Astrocyte (in vitro differentiated cells and primary cell): ENCODE data around the gene CCSER1. TPM values are rescaled to one million over a fixed set of nuclear protein-coding genes. Genes with fewer than 3 reads are reported as not detected.

ENCODE experiments used
- DNase-seq: peaks from one replicate; pipeline ENCODE4 v3.0.0-alpha.2; 2010; ENCODE audit warnings: low read depth
- FAIRE-seq: peaks from 2 replicates; lab custom pipeline; 2011; peaks lifted over from hg19 to GRCh38; lab: Jason Lieb, UNC
- H2AFZ ChIP-seq: 2 replicates; pipeline ENCODE4 v1.6.0; 2012; ENCODE audit warnings: low read depth, low read length, inconsistent platforms
- H3K27ac ChIP-seq: 2 replicates; pipeline ENCODE4 v1.5.1; 2011; ENCODE audit warnings: low read depth, low read length, inconsistent platforms
- H3K27me3 ChIP-seq: 2 replicates; pipeline ENCODE4 v1.6.0; 2011; ENCODE audit warnings: low read length, inconsistent platforms; ENCODE audit not compliant: insufficient read depth
- H3K36me3 ChIP-seq: 2 replicates; pipeline ENCODE4 v1.5.1; 2011; ENCODE audit warnings: low read length, inconsistent platforms; ENCODE audit not compliant: insufficient read depth
- H3K4me1 ChIP-seq: 2 replicates; pipeline ENCODE4 v1.5.1; 2011; ENCODE audit warnings: low read length, inconsistent platforms; ENCODE audit not compliant: insufficient read depth
- H3K4me2 ChIP-seq: 2 replicates; pipeline ENCODE4 v1.6.0; 2012; ENCODE audit warnings: low read length, inconsistent platforms
- H3K4me3 ChIP-seq: 2 replicates; pipeline ENCODE4 v1.5.1; 2011; ENCODE audit warnings: low read depth, mild to moderate bottlenecking, low read length, inconsistent platforms; ENCODE audit not compliant: insufficient read depth
- H3K79me2 ChIP-seq: 2 replicates; pipeline ENCODE4 v1.6.0; 2012; ENCODE audit warnings: mild to moderate bottlenecking, low read length, inconsistent platforms; ENCODE audit not compliant: insufficient read depth
- H3K9ac ChIP-seq: 2 replicates; pipeline ENCODE4 v1.6.0; 2012; ENCODE audit warnings: mild to moderate bottlenecking, low read length, inconsistent platforms
- H3K9me3 ChIP-seq: 2 replicates; pipeline ENCODE4 v1.5.1; 2012; ENCODE audit warnings: low read depth, mild to moderate bottlenecking, low read length, inconsistent platforms; ENCODE audit not compliant: insufficient read depth
- H4K20me1 ChIP-seq: 2 replicates; pipeline ENCODE4 v1.6.0; 2012; ENCODE audit warnings: low read length, inconsistent platforms; ENCODE audit not compliant: insufficient read depth
- H3K27ac Mint-ChIP-seq: one replicate; pipeline ENCODE4 v1.8.0; 2021; ENCODE audit warnings: mild to moderate bottlenecking, mixed read lengths; ENCODE audit not compliant: unreplicated experiment
- H3K27me3 Mint-ChIP-seq: one replicate; pipeline ENCODE4 v1.8.0; 2021; ENCODE audit warnings: low read depth, mixed read lengths; ENCODE audit not compliant: unreplicated experiment
- H3K36me3 Mint-ChIP-seq: one replicate; pipeline ENCODE4 v1.8.0; 2021; ENCODE audit warnings: low read depth, mixed read lengths; ENCODE audit not compliant: unreplicated experiment
- H3K4me1 Mint-ChIP-seq: one replicate; pipeline ENCODE4 v1.8.0; 2021; ENCODE audit warnings: low read depth, mixed read lengths; ENCODE audit not compliant: unreplicated experiment
- H3K4me3 Mint-ChIP-seq: one replicate; pipeline ENCODE4 v1.8.0; 2021; ENCODE audit warnings: mild to moderate bottlenecking, moderate library complexity, mixed read lengths; ENCODE audit not compliant: unreplicated experiment
- H3K9me3 Mint-ChIP-seq: one replicate; pipeline ENCODE4 v1.8.0; 2021; ENCODE audit warnings: mild to moderate bottlenecking, mixed read lengths; ENCODE audit not compliant: unreplicated experiment
- CTCF ChIP-seq: IDR thresholded peaks from 2 replicates; pipeline ENCODE4 v1.5.1; 2011; ENCODE audit warnings: low read depth, mild to moderate bottlenecking, inconsistent platforms, low read length, moderate library complexity; ENCODE audit not compliant: insufficient read depth
- EZH2 ChIP-seq: IDR thresholded peaks from 2 replicates; pipeline ENCODE4 v1.6.1; 2012; ENCODE audit warnings: mild to moderate bottlenecking, low read length, inconsistent platforms; ENCODE audit not compliant: insufficient read depth
- total RNA-seq: library from RNA; stranded (reverse); gene quantifications from 2 replicates; pipeline ENCODE4 v1.2.1, GENCODE V29; 2021

The CCSER1 gene
- total RNA-seq, 1 donor from 2014 or later: 2.2 TPM

GRCh38 chr4:91298824-91299223 is 1171.6 kb downstream of the CCSER1 start:
- Histone ChIP-seq H3K79me2 (no peaks in the 10 kb centered on the region), H3K4me3 (no peak overlapping the region), H3K4me2 (no peak overlapping the region), H3K36me3 (no peaks in the 10 kb centered on the region), H4K20me1 (no peaks in the 10 kb centered on the region), H2AFZ (no peak overlapping the region), H3K4me1 (no peaks in the 10 kb centered on the region), H3K9me3 (no peaks in the 10 kb centered on the region), H3K27ac (no peak overlapping the region), H3K27me3 (no peaks in the 10 kb centered on the region), H3K9ac (no peak overlapping the region)
- no peaks in the 10 kb centered on the region for H3K36me3 Mint-ChIP-seq
- H3K9me3 Mint-ChIP-seq: no peaks in the 10 kb centered on the region
- no peaks in the 10 kb centered on the region for H3K27me3 Mint-ChIP-seq
- no peak overlapping the region for H3K4me3 Mint-ChIP-seq
- TF ChIP-seq EZH2: no peak
- no peaks in the 10 kb centered on the region for H3K4me1 Mint-ChIP-seq
- DNase-seq: no peak
- H3K27ac Mint-ChIP-seq: no peak overlapping the region
- no peak for FAIRE-seq

GRCh38 chr4:91302120-91302519 is 1174.9 kb downstream of the CCSER1 start:
- Histone ChIP-seq H3K9me3 (no peaks in the 10 kb centered on the region), H3K4me3 (no peak overlapping the region), H3K79me2 (no peaks in the 10 kb centered on the region), H3K4me2 (no peak overlapping the region), H4K20me1 (no peaks in the 10 kb centered on the region), H3K36me3 (no peaks in the 10 kb centered on the region), H2AFZ (no peak overlapping the region), H3K27me3 (no peaks in the 10 kb centered on the region), H3K4me1 (no peaks in the 10 kb centered on the region), H3K9ac (no peak overlapping the region), H3K27ac (no peak overlapping the region)
- Mint-ChIP-seq H3K9me3 (no peaks in the 10 kb centered on the region), H3K4me3 (no peak overlapping the region), H3K4me1 (no peaks in the 10 kb centered on the region), H3K36me3 (no peaks in the 10 kb centered on the region), H3K27ac (no peak overlapping the region), H3K27me3 (no peaks in the 10 kb centered on the region)
- DNase-seq: no peak
- no peak for TF ChIP-seq EZH2
- no peak for TF ChIP-seq CTCF
- FAIRE-seq: no peak

- H3K9ac ChIP-seq: no peak overlapping the region
- DNase-seq: no peak
- TF ChIP-seq CTCF: no peak
- no peak for TF ChIP-seq EZH2
- H3K27ac Mint-ChIP-seq: no peak overlapping the region
- no peaks in the 10 kb centered on the region for H3K4me1 ChIP-seq
- H3K4me3 Mint-ChIP-seq: no peak overlapping the region
- no peak overlapping the region for H3K27ac ChIP-seq
- H3K4me3 ChIP-seq: no peak overlapping the region
- no peaks in the 10 kb centered on the region for H3K9me3 ChIP-seq
- H3K27me3 Mint-ChIP-seq: no peaks in the 10 kb centered on the region
- H3K4me1 Mint-ChIP-seq: no peaks in the 10 kb centered on the region
- no peak overlapping the region for H3K4me2 ChIP-seq
- H2AFZ ChIP-seq: no peak overlapping the region
- no peaks in the 10 kb centered on the region for H4K20me1 ChIP-seq
- H3K27me3 ChIP-seq: no peaks in the 10 kb centered on the region
- no peaks in the 10 kb centered on the region for H3K36me3 ChIP-seq
- no peaks in the 10 kb centered on the region for H3K9me3 Mint-ChIP-seq
- no peaks in the 10 kb centered on the region for H3K36me3 Mint-ChIP-seq
- no peaks in the 10 kb centered on the region for H3K79me2 ChIP-seq
- no peak for FAIRE-seq
Observed at GRCh38 chr4:91304292-91304691, 1177.1 kb downstream of the CCSER1 start.
